ENCODE measurements around the gene CHRNA4. TPM values are rescaled to one million over a fixed set of nuclear protein-coding genes. Genes with fewer than 3 reads are reported as not detected.

Gene CHRNA4
- total and polyA plus RNA-seq, 2 donors from 2014 or later = 0.44 to 0.67 TPM

GRCh38 chr20:63325021-63325471 lies 36.1 kb downstream of the CHRNA4 start:
- intact Hi-C loops (cut with DNase I) = no loop called here
- Histone ChIP-seq H3K4me3 (ENCODE audit: low read length in 3 of 3) (no peak overlapping the region), H3K36me3 (ENCODE audit: control insufficient read depth in 2 of 3, insufficient read depth in 3 of 3, low read length in 3 of 3) (no peaks in the 10 kb centered on the region), H3K27ac (ENCODE audit: low read depth in 2 of 2, low read length in 2 of 2) (no peak overlapping the region), H3K9me3 (ENCODE audit: control insufficient read depth in 2 of 3, insufficient read depth in 1 of 3, low read length in 3 of 3) (peaks cover 0 to 5% (median 0%) of the 10 kb centered on the region in 3 donors), H3K4me1 (ENCODE audit: control insufficient read depth in 2 of 3, insufficient read depth in 2 of 3, low read depth in 1 of 3, low read length in 3 of 3) (no peaks in the 10 kb centered on the region), H3K9ac (ENCODE audit: low read length in 3 of 3) (no peak overlapping the region), H3K27me3 (ENCODE audit: control insufficient read depth, insufficient read depth, low read length) (no peaks in the 10 kb centered on the region)
- no peak for TF ChIP-seq CTCF (IDR thresholded peaks at IDR 0.05; ENCODE audit: borderline replicate concordance, extremely low read depth, insufficient read depth)
- peak in 2 of 5 donors; percentile 39 to 55 for DNase-seq
- no peak for FAIRE-seq

- H3K27me3 ChIP-seq (ENCODE audit: control insufficient read depth, insufficient read depth, low read length) = no peaks in the 10 kb centered on the region
Observed at GRCh38 chr20:63323357-63323981, 37.7 kb downstream of the CHRNA4 start.

GRCh38 chr20:63322933-63323273 lies 38.2 kb downstream of the CHRNA4 start:
- DNase-seq = no peak

More at GRCh38 chr20:63323357-63323981, 37.7 kb downstream of the CHRNA4 start:
- H3K4me1 ChIP-seq (ENCODE audit: control insufficient read depth in 2 of 3, insufficient read depth in 2 of 3, low read depth in 1 of 3, low read length in 3 of 3) = no peaks in the 10 kb centered on the region
- no peak overlapping the region for H3K9ac ChIP-seq (ENCODE audit: low read length in 3 of 3)
- no peak overlapping the region for H3K27ac ChIP-seq (ENCODE audit: low read depth in 2 of 2, low read length in 2 of 2)
- intact Hi-C loops (cut with DNase I) = no loop called here
- DNase-seq (peak in 1 of 5 donors; percentile 28), FAIRE-seq (no peak)
- no peaks in the 10 kb centered on the region for H3K36me3 ChIP-seq (ENCODE audit: control insufficient read depth in 2 of 3, insufficient read depth in 3 of 3, low read length in 3 of 3)
- H3K4me3 ChIP-seq (ENCODE audit: low read length in 3 of 3) = no peak overlapping the region
- TF ChIP-seq CTCF (IDR thresholded peaks at IDR 0.05; ENCODE audit: borderline replicate concordance, extremely low read depth, insufficient read depth) = no peak
- peaks cover 0 to 5% (median 0%) of the 10 kb centered on the region in 3 donors for H3K9me3 ChIP-seq (ENCODE audit: control insufficient read depth in 2 of 3, insufficient read depth in 1 of 3, low read length in 3 of 3)

More at GRCh38 chr20:63322933-63323273, 38.2 kb downstream of the CHRNA4 start:
- H3K4me1 ChIP-seq (ENCODE audit: control insufficient read depth in 2 of 3, insufficient read depth in 2 of 3, low read depth in 1 of 3, low read length in 3 of 3) = no peaks in the 10 kb centered on the region
- peaks cover 0 to 5% (median 0%) of the 10 kb centered on the region in 3 donors for H3K9me3 ChIP-seq (ENCODE audit: control insufficient read depth in 2 of 3, insufficient read depth in 1 of 3, low read length in 3 of 3)
- no peaks in the 10 kb centered on the region for H3K27me3 ChIP-seq (ENCODE audit: control insufficient read depth, insufficient read depth, low read length)
- no peak overlapping the region for H3K27ac ChIP-seq (ENCODE audit: low read depth in 2 of 2, low read length in 2 of 2)
- H3K9ac ChIP-seq (ENCODE audit: low read length in 3 of 3) = no peak overlapping the region
- TF ChIP-seq CTCF (IDR thresholded peaks at IDR 0.05; ENCODE audit: borderline replicate concordance, extremely low read depth, insufficient read depth) = no peak
- H3K4me3 ChIP-seq (ENCODE audit: low read length in 3 of 3) = no peak overlapping the region
- no peaks in the 10 kb centered on the region for H3K36me3 ChIP-seq (ENCODE audit: control insufficient read depth in 2 of 3, insufficient read depth in 3 of 3, low read length in 3 of 3)
- no peak for FAIRE-seq
- intact Hi-C loops (cut with DNase I) = no loop called here

Measured in kidney (tissue), 14 donors.